HepG2 (cell line): ENCODE measurements around the gene COL4A2. TPM values are rescaled to one million over a fixed set of nuclear protein-coding genes. Genes with fewer than 3 reads are reported as not detected.

Source experiments
- ATAC-seq: fragments of 200-7000 bp; cut with Tn5 transposase; 3 replicates; pipeline ENCODE4 v1.9.1; 2020; ENCODE audit warnings: mild to moderate bottlenecking, moderate library complexity
- BruUV-seq: library from RNA; stranded (reverse); fragments of 400-500 nt; replicated peaks from 2 replicates; lab custom pipeline; 2021; lab: Mats Ljungman, UMichigan
- CTCF ChIA-PET: fragments of 300-600 bp; formaldehyde crosslinking; extraction: SDS; loops from one replicate; lab custom pipeline; 2021; ENCODE audit warnings: low total read pairs, inconsistent platforms, low intra/inter-chr PET ratio; lab: Yijun Ruan, JAX
- POLR2A ChIA-PET: fragments of 350-600 bp; sonication (Branson Sonifier 250); formaldehyde crosslinking; loops from one replicate; lab custom pipeline; 2020; ENCODE audit warnings: antibody characterized with exemption, inconsistent platforms; lab: Yijun Ruan, JAX
- DNase-seq: peaks from one replicate; pipeline ENCODE4 v3.0.0-alpha.2; 2015; ENCODE audit warnings: low spot score
- FAIRE-seq: peaks from 3 replicates; lab custom pipeline; 2011; peaks lifted over from hg19 to GRCh38; lab: Jason Lieb, UNC
- H2AFZ ChIP-seq: one replicate; pipeline ENCODE4 v1.6.1; 2011; ENCODE audit warnings: low read length, inconsistent platforms
- H3K27ac ChIP-seq: fragments of 300-600 bp; 3 replicates; pipeline ENCODE4 v1.8.0; 2011; ENCODE audit warnings: mixed run types, mild to moderate bottlenecking, mixed read lengths, low read length, inconsistent platforms; ENCODE audit not compliant: insufficient read depth; ENCODE audit errors: extremely low read length
- H3K27me3 ChIP-seq, 2 experiments: fragments of 200-600 bp in 1 of 2; 2 replicates in 1 of 2; 3 replicates in 1 of 2; pipeline versions ENCODE4 v1.6.0 to v1.8.0; 2011; ENCODE audit warnings: low read length in 2 of 2, mild to moderate bottlenecking in 2 of 2, moderate library complexity in 2 of 2, inconsistent platforms in 1 of 2; ENCODE audit not compliant: insufficient read depth in 2 of 2, control insufficient read depth in 1 of 2
- H3K36me3 ChIP-seq, 2 experiments: fragments of 200-600 bp in 1 of 2; replicated peaks in 1 of 2; 2 replicates in 1 of 2; 3 replicates in 1 of 2; pipeline versions ENCODE4 v1.5.1 to v1.8.0; 2011; ENCODE audit warnings: low read length in 2 of 2, inconsistent platforms in 1 of 2; ENCODE audit not compliant: insufficient read depth in 2 of 2, control insufficient read depth in 1 of 2
- H3K4me1 ChIP-seq: 2 replicates; pipeline ENCODE4 v1.5.1; 2012; ENCODE audit warnings: low read length, inconsistent platforms; ENCODE audit not compliant: insufficient read depth
- H3K4me2 ChIP-seq: 2 replicates; pipeline ENCODE4 v1.6.0; 2011; ENCODE audit warnings: low read depth, low read length, inconsistent platforms
- H3K4me3 ChIP-seq, 3 experiments: fragments of 200-600 bp in 1 of 3; sonication (generic), shearing (Covaris generic) in 1 of 3; replicated peaks in 1 of 3; 2 replicates each; pipeline ENCODE4 v1.5.1; 2011 to 2016; ENCODE audit warnings: low read length in 3 of 3, inconsistent platforms in 2 of 3, low read depth in 2 of 3, mild to moderate bottlenecking in 2 of 3, control low read depth in 1 of 3, mixed read lengths in 1 of 3; ENCODE audit not compliant: insufficient read depth in 1 of 3
- H3K79me2 ChIP-seq: one replicate; pipeline ENCODE4 v1.6.1; 2011; ENCODE audit warnings: low read length, inconsistent platforms; ENCODE audit not compliant: insufficient read depth
- H3K9ac ChIP-seq: 2 replicates; pipeline ENCODE4 v1.6.0; 2011; ENCODE audit warnings: mild to moderate bottlenecking, low read depth, low read length, inconsistent platforms; ENCODE audit not compliant: insufficient read depth
- H3K9me3 ChIP-seq: 2 replicates; pipeline ENCODE4 v1.5.1; 2012; ENCODE audit warnings: mild to moderate bottlenecking, low read length
- H4K20me1 ChIP-seq: 2 replicates; pipeline ENCODE4 v1.6.0; 2011; ENCODE audit warnings: inconsistent platforms, mild to moderate bottlenecking, low read length, moderate library complexity; ENCODE audit not compliant: insufficient read depth
- ATF1 ChIP-seq: IDR thresholded peaks from 2 replicates; pipeline ENCODE4 v1.6.1; 2016; ENCODE audit warnings: mild to moderate bottlenecking, control low read depth
- GPN1 ChIP-seq: sonication (generic); formaldehyde crosslinking; IDR thresholded peaks from 2 replicates; pipeline ENCODE4 v1.5.1; 2020; ENCODE audit warnings: missing genetic modification reagents, borderline replicate concordance
- JARID2 ChIP-seq: sonication (generic); formaldehyde crosslinking; IDR thresholded peaks from 2 replicates; pipeline ENCODE4 v1.8.1; 2023; ENCODE audit warnings: missing genetic modification reagents, inconsistent platforms; ENCODE audit not compliant: insufficient replicate concordance
- KDM4B ChIP-seq: sonication (generic); formaldehyde crosslinking; IDR thresholded peaks from 2 replicates; pipeline ENCODE4 v1.4.0; 2020; ENCODE audit warnings: missing genetic modification reagents
- KLF9 ChIP-seq: IDR thresholded peaks from 2 replicates; pipeline ENCODE4 v1.6.1; 2016; ENCODE audit warnings: low read depth
- MIER2 ChIP-seq: IDR thresholded peaks from 2 replicates; pipeline ENCODE4 v1.6.1; 2016; ENCODE audit warnings: missing biosample characterization, missing genetic modification reagents
- ZNF138 ChIP-seq: sonication (generic); formaldehyde crosslinking; IDR thresholded peaks from 2 replicates; pipeline ENCODE4 v1.5.0; 2020; ENCODE audit warnings: mild to moderate bottlenecking, low read depth, missing genetic modification reagents
- ZNF230 ChIP-seq: sonication (generic); formaldehyde crosslinking; IDR thresholded peaks from 2 replicates; pipeline ENCODE4 v1.4.0; 2020; ENCODE audit warnings: mild to moderate bottlenecking, missing genetic modification reagents
- ZNF354B ChIP-seq: sonication (generic); formaldehyde crosslinking; IDR thresholded peaks from 2 replicates; pipeline ENCODE4 v1.8.0; 2022; ENCODE audit warnings: mild to moderate bottlenecking, missing genetic modification reagents
- ZNF484 ChIP-seq: sonication (generic); formaldehyde crosslinking; IDR thresholded peaks from 2 replicates; pipeline ENCODE4 v1.5.1; 2020; ENCODE audit warnings: mild to moderate bottlenecking, low read depth, missing genetic modification reagents, borderline replicate concordance
- WGBS: methylation state at CpG from one replicate; pipeline ENCODE4 v1.1.6; 2017; ENCODE audit warnings: low lambda C conversion rate; 5-methylcytosine and 5-hydroxymethylcytosine counted together
- in situ Hi-C: cut with HindIII; loops from 2 replicates; pipeline ENCODE4 v1.10.0; 2017; ENCODE audit warnings: low pct_unique_long_range_greater_than_20kb; ENCODE audit not compliant: extremely low pct_ligation_motif_present
- intact Hi-C: fragments of 100-400 bp; cut with micrococcal nuclease; formaldehyde crosslinking; loops from one replicate; pipeline ENCODE4 v1.10.0; 2022; ENCODE audit not compliant: unreplicated experiment
- polyA plus RNA-seq, 8 experiments: library from polyadenylated mRNA; depleted of rRNA in 3 of 8; stranded (reverse) in 7 of 8; unstranded in 1 of 8; fragments of >200 nt; fragmentation: Illumina TruSeq in 4 of 8; extraction: Trizol in 4 of 8; gene quantifications; 2 replicates each; pipeline versions ENCODE4 v1.2.1 to v1.2.3, GENCODE V29; 2011 to 2016; ENCODE audit warnings: low read depth in 4 of 8, missing spikeins in 1 of 8, mixed read lengths in 1 of 8; ENCODE audit not compliant: insufficient read depth in 1 of 8
- total RNA-seq, 5 experiments: library from RNA; depleted of rRNA; stranded (reverse); fragments of >200 nt; fragmentation: Illumina TruSeq; extraction: Trizol; gene quantifications; 2 replicates each; pipeline ENCODE4 v1.2.3, GENCODE V29; 2016; ENCODE audit warnings: low read depth in 1 of 5
- TF ChIP-seq, protein P1 (sequence below): sonication (generic); formaldehyde crosslinking; conservative IDR thresholded peaks from 2 replicates; pipeline ENCODE4 v1.4.0; 2020; ENCODE audit warnings: missing genetic modification reagents
- TF ChIP-seq, protein P2 (sequence below), 2 experiments: IDR thresholded peaks; 2 replicates each; pipeline ENCODE4 v1.6.1; 2011 to 2012; ENCODE audit warnings: low read length in 2 of 2, borderline replicate concordance in 1 of 2, low read depth in 1 of 2, mild to moderate bottlenecking in 1 of 2, moderate library complexity in 1 of 2
- TF ChIP-seq, protein P3 (sequence below): sonication (generic); formaldehyde crosslinking; IDR thresholded peaks from 2 replicates; pipeline ENCODE4 v1.5.0; 2020; ENCODE audit warnings: missing genetic modification reagents

The COL4A2 gene
- total and polyA plus RNA-seq, 2 of the 13 experiments (the other 11 are each of a cell fraction or from before 2014, with no cell fraction given): 0.22 to 1.9 TPM

DNA sequence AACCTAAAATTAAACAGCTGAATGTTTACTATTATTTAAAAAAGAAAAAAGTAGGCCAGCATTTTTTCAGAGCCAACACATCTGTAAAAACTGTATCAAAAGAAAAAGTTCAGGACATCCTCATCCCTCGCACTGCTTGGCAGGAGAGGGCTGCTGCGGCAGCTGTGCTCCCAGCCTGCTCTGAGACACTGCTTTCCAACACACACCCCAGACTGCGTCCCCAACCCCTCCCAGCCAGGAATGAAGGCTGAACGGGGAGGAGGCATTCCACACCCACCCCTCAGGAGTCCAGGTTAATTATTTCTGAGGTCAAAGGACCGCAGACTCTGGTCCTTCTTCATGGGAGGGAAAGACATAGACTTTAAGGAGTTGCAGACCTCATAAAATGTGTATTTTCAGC, 43.2 kb upstream of the COL4A2 start:
- intact Hi-C loops: no loop called here
- H3K36me3 ChIP-seq: no peaks in the 10 kb centered on the region
- peaks cover 1 to 11% of the 10 kb centered on the region in 2 experiments; a peak in 2 of 5 replicates for H3K27me3 ChIP-seq
- BruUV-seq: no TSS peak
- no peak overlapping the region for H3K27ac ChIP-seq
- H3K9me3 ChIP-seq: no peaks in the 10 kb centered on the region
- no peak overlapping the region for H3K9ac ChIP-seq
- no peaks in the 10 kb centered on the region for H3K79me2 ChIP-seq
- H3K4me3 ChIP-seq: no peak overlapping the region
- no peaks in the 10 kb centered on the region for H4K20me1 ChIP-seq
- FAIRE-seq: no peak
- POLR2A ChIA-PET: no interaction called here
- in situ Hi-C loops: no loop called here
- peaks cover 13% of the 10 kb centered on the region for H3K4me1 ChIP-seq
- no peak for ATAC-seq
- WGBS: 15% methylated on average over 3 of the region's 5 CpGs
- H3K4me2 ChIP-seq: no peak overlapping the region
- H2AFZ ChIP-seq: no peak overlapping the region
- TF ChIP-seq MIER2 (CRISPR knock-in tag) (no peak), ZNF230 (CRISPR knock-in tag) (no peak), JARID2 (CRISPR knock-in tag) (no peak)
- TF ChIP-seq, protein P1, sequence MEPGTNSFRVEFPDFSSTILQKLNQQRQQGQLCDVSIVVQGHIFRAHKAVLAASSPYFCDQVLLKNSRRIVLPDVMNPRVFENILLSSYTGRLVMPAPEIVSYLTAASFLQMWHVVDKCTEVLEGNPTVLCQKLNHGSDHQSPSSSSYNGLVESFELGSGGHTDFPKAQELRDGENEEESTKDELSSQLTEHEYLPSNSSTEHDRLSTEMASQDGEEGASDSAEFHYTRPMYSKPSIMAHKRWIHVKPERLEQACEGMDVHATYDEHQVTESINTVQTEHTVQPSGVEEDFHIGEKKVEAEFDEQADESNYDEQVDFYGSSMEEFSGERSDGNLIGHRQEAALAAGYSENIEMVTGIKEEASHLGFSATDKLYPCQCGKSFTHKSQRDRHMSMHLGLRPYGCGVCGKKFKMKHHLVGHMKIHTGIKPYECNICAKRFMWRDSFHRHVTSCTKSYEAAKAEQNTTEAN (CRISPR knock-in tag): no peak
- CTCF ChIA-PET: no interaction called here
- DNase-seq: no peak

DNA sequence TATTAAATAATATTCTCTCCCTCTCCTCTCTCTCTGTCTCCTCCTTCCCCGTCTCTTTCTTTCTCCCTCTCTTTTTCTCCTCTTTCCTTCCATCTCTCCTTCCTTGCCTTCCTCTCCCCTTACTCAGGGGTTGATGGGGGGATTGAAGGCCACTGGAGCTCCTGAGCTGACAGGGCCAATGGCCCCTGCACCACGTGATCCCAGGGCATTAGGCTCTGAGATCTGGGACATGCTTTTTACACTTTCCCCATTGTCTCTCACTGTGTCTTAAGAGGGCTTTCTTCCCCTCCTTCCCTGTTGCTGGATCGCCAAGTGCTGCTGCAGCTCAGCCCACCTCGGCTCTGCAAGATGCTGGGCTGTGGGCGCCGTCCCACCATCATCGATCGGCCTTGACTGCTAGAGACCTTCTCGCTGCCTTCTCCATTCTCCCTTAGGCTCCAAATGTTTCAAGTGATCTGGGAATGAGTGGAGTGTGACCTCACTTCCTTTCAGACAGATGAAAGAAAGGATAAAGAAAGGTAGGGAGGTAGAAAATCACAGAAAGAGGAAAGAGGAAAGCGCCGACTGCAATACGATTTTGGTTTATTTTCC, 42.3 kb upstream of the COL4A2 start:
- Histone ChIP-seq H3K9ac (no peak overlapping the region), H3K36me3 (no peaks in the 10 kb centered on the region), H3K4me2 (no peak overlapping the region), H2AFZ (no peak overlapping the region), H3K79me2 (no peaks in the 10 kb centered on the region), H3K4me3 (no peak overlapping the region), H3K27ac (no peak overlapping the region), H3K4me1 (peaks cover 13% of the 10 kb centered on the region), H3K27me3 (peaks cover 1 to 16% of the 10 kb centered on the region in 2 experiments; a peak in 2 of 5 replicates), H4K20me1 (no peaks in the 10 kb centered on the region), H3K9me3 (no peaks in the 10 kb centered on the region)
- BruUV-seq: no TSS peak
- intact Hi-C loops: no loop called here
- DNase-seq: no peak
- ChIA-PET POLR2A (no interaction called here), CTCF (no interaction called here)
- ATAC-seq: no peak
- in situ Hi-C loops: no loop called here
- FAIRE-seq: no peak
- 47% methylated on average over 12 of the region's 12 CpGs for WGBS
- no peak for TF ChIP-seq ZNF484 (CRISPR knock-in tag)
- no peak for TF ChIP-seq KDM4B (CRISPR knock-in tag)
- no peak for TF ChIP-seq ZNF354B (CRISPR knock-in tag)
- TF ChIP-seq ATF1: no peak
- TF ChIP-seq ZNF138 (CRISPR knock-in tag): no peak
- TF ChIP-seq, protein P2, sequence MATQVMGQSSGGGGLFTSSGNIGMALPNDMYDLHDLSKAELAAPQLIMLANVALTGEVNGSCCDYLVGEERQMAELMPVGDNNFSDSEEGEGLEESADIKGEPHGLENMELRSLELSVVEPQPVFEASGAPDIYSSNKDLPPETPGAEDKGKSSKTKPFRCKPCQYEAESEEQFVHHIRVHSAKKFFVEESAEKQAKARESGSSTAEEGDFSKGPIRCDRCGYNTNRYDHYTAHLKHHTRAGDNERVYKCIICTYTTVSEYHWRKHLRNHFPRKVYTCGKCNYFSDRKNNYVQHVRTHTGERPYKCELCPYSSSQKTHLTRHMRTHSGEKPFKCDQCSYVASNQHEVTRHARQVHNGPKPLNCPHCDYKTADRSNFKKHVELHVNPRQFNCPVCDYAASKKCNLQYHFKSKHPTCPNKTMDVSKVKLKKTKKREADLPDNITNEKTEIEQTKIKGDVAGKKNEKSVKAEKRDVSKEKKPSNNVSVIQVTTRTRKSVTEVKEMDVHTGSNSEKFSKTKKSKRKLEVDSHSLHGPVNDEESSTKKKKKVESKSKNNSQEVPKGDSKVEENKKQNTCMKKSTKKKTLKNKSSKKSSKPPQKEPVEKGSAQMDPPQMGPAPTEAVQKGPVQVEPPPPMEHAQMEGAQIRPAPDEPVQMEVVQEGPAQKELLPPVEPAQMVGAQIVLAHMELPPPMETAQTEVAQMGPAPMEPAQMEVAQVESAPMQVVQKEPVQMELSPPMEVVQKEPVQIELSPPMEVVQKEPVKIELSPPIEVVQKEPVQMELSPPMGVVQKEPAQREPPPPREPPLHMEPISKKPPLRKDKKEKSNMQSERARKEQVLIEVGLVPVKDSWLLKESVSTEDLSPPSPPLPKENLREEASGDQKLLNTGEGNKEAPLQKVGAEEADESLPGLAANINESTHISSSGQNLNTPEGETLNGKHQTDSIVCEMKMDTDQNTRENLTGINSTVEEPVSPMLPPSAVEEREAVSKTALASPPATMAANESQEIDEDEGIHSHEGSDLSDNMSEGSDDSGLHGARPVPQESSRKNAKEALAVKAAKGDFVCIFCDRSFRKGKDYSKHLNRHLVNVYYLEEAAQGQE (IDR thresholded peaks at IDR 0.05; ENCODE audit: borderline replicate concordance in 1 of 2, low read depth in 1 of 2, low read length in 2 of 2): no peak
- TF ChIP-seq, protein P3, sequence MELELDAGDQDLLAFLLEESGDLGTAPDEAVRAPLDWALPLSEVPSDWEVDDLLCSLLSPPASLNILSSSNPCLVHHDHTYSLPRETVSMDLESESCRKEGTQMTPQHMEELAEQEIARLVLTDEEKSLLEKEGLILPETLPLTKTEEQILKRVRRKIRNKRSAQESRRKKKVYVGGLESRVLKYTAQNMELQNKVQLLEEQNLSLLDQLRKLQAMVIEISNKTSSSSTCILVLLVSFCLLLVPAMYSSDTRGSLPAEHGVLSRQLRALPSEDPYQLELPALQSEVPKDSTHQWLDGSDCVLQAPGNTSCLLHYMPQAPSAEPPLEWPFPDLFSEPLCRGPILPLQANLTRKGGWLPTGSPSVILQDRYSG (CRISPR knock-in tag): no peak
- TF ChIP-seq GPN1: no peak
- TF ChIP-seq KLF9 (CRISPR knock-in tag): no peak
